Effector CD8-positive, alpha-beta T cell (primary cell): ENCODE measurements around the gene CXCL12.

Source experiments
- DNase-seq: peaks from one replicate; lab custom pipeline; 2025; lab: John Stamatoyannopoulos, UW

The CXCL12 gene

DNA sequence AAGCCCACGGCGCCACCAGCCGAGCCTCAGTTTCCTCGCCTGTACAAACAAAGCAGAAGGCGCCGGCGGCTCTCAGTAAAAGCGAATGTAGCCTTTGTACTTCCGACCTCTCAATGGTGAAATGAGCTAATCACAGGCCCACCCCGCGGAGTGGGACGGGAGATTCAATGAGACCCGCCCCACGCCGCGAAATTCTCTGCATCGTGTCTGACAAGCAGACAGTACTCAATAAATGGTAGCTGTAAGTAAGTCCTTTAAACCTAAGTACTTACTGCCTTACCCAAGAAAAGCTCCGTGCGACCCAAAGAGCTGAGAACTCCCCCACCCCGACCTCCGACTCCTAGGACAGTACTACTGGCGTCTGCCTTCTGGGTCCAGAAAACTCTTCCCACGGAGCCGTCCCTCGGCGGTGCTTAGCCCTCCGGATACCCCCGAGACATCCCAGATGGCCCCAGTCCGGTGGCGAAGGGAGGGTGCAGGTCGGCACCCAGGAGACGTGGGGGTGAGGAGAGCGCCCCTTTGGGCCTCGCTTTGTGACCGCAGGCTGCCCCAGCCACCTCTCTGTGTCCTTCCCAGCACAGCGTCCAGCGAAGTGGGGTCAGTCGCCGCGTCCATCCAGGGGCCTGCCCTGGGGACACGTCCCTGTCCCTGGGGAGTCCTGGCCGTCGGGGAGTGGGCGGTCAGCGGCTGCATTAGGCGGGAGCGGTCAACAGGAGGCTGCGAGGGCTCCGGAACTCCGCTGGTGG lies 972 bp upstream of the CXCL12 start:
- DNase-seq, result no peak

DNA sequence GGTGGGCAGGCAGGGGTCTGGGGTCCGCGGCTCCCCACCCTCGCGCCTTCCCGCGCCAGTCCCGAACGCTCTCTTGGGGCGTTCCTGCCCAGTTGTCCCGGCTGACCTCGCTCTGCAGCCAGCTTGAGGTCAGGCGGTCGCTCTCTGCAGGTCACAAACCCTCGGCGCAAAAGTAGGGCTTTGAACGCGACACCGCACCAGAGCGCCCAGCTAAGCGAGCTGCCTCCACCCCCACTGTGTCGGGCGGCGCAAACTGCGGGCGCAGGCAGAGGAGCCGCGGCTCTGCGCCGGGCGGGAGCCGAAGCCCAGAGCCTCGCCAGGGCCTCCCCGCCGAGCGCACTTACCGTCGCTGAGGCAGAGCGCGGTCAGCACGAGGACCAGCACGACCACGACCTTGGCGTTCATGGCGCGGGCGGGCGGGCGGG lies 284 bp downstream of the CXCL12 start:
- no peak for DNase-seq

DNA sequence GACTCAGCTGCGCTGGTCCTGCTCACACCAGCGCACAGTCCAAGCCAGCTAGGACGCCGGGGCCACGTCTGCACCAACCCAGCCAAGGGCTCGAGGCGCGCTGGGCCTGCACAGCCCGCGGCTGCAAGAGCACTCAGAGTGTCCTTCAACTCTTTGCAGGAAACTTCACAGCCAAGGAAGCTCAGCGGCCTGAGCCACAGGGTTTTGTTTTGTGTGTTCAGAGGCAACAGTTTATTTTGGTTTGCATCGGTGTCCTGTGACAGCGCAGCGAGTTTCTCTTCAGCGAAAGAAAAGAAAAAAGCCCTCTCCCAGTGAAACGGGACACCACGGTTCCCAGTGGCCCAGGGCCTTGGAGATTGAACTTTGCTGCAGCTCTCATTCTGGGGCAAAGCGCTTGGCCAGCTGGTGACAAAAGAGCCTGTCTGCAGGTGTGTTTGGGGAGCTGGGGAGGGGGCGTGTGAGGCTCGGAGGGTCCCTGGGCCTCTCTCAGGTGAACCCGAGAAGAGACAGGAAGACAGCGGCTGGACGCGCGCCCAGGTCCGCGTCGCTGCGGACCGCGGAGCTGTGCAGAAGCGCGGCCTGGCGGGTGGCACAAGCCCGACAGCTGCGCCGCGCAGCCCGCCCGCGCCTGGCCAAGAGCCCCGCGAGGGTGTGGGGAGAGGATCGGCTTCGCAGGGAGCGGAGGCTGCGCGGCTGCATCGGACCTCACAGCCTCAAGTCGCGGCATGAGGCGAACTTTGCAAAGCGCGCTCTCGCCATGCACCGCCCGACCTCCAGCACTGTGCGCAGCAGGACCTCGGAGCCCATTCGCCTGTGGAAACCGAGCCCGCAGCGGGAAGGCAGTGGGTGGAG lies 922 bp downstream of the CXCL12 start:
- DNase-seq, result no peak

DNA sequence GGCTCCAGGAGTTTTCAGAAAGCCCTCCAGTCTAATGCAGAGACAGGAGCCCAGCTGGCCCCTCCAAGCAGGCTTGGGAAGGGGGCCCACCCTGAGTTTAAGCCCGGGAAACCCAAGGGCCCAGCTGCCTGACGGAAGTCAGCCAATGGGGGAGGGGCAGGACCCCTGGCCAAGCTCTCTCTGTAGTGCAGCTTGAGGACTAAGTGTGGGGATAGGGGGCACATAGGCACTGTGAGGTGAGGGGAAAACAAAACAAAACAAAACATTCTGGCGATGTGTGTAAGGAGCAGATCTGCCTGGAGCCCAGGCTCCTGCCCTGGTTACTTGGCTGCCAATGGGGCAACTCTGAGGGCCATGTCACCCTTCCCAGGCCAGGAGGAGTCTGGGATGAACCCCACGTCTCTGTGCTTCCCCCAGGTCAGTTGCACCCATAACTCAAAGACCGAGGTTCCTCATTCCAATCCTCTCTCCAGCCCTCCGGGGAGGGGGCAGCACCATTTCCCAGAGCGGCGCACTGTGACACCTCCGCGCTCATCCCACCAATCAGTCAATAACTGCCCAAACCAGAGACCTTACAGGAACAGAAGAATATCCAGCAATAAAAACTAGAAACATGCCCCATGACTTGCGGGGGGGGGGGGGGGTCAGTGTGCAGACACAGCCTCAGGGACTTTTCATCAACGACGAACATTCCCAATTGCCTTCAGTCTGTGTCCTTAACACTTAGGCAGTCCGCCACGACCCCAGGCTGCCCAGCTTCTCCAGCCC lies 1.7 kb downstream of the CXCL12 start:
- no peak for DNase-seq

DNA sequence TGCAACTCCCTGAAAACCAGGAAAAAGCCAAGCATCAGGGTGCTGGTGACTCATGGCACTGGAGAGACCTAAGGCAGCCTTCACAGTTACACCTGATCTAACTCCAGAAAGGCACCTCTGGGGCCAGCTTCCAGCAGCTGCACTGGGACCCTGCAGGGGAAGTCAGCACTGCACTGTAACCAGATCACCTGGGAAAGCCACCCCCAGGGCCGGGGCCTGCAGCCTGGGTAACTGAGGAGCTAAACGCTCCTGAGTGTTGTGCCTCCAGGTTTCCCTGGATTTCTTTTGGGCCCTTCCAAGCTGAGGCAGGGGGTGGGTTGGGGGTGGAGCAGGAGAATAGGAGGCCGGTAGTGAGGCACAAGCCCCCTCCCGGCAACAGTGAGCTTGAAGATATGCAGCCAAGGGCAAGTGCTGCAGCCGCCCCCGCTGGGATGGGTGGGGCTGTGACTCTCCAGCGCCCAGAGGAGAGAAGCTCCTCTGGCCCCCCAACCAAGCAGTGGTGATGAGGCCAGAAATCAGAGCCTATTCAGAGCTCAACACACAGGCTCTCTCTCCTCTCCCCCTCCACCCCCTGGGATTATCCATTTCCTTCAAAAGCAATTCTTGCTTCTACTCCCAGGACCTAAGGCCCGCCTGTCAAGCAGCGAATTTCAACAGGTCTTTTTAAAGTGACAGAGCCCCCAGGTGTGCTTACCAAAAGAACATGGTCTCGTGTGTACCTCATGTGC lies 2.6 kb downstream of the CXCL12 start:
- DNase-seq, result no peak

DNA sequence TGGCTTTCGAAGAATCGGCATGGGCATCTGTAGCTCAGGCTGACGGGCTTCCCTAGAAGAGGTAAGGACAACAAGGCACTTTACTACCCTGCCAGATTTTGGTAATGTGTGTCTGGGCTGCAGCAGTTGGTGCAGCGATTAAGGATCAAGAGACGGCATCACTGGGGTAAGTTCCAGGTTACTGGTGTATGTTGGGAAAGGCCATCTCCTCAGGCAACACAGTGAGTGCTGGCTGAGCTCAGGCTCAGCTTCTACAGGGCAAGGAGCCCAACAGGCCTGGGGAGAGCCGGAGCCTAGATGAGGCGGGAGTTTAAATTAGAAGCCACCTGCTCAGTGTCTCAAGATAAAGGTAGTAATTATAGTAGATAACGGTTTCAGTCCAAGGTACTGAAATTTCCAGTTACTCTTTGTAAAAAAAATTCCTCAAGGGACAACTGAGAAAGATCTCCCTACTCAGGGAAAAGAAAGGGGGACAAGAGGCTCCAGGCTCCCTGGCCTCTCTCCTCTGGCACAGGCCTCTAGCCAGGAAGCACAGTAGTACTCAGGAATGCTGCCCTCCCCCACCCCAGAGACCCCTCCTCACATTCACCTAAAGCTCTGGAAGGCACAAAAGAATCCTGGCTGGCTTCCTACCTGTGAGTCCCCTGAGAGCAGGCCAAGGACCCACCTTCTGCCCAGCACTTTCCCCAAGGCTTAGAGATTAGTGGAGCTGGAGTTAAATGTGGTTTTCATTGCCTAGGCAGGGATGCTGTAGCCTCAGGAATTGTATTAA lies 3.9 kb downstream of the CXCL12 start:
- DNase-seq, result no peak

DNA sequence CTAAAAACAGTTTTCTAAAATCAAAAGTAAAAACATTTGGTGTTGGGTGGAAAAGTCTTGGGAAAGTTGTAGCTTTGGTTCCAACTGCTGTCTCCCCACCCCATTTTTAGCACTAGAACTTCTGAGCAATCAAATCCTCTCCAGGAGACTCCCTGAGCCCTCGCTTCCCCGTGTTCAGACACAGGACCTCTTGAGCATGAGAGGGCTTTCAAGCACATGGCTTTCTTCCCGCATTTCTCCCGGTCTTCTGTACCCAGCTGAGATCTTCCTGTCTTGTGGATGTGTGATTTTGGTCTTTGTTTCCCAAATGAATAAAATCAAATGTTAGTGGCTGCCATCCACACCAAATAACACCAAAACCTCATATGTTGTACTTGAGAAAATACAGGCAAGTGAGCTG lies 5.0 kb downstream of the CXCL12 start:
- DNase-seq, result no peak

DNA sequence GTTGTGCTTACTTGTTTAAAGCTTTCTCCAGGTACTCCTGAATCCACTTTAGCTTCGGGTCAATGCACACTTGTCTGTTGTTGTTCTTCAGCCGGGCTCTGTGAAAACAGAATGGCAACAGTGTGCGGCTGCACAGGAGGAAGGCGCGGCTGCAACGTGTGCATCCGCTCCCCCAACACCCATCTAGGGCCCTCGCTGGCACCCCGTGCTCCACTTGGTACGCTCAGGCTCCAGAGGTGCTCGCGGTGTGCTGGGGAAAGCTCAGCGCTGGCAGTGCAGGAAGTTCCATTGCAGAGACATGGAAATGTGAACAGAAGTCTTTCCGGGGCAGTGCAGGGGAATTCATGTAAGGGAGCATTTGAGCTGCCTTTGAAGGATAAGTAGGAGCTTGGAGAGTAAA lies 6.3 kb downstream of the CXCL12 start:
- no peak for DNase-seq

DNA sequence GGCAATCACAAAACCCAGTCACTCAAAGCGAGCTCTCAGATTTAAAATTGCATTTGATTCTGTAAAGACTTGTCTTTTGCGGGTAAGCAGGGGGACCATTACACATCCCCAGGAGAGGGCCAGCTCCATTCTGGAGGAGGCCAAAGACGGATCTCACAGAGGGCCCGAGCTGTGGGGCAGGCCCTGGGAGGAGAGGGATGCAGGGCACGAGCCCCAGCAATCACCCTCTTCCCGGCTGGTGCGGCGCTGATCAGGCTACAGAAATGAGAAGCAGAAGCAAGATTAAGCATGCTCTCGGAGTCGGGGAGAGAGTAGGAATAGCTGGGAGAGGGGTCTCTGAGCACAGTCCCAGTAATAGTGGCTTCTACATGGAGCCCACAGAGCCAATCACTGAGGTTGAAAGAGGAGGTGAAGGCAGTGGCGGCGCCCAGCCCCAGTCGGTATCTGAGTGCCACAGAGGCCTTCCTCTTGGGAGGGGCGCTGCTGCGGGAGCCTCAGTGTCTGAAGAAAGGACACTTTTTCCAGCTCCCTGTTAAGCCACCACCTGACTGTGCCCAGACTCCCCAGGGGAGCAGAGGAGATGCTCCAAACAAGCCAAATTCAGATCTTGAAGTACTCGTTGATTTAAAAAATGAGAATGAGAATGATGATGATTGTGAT lies 7.1 kb downstream of the CXCL12 start:
- DNase-seq, result no peak

DNA sequence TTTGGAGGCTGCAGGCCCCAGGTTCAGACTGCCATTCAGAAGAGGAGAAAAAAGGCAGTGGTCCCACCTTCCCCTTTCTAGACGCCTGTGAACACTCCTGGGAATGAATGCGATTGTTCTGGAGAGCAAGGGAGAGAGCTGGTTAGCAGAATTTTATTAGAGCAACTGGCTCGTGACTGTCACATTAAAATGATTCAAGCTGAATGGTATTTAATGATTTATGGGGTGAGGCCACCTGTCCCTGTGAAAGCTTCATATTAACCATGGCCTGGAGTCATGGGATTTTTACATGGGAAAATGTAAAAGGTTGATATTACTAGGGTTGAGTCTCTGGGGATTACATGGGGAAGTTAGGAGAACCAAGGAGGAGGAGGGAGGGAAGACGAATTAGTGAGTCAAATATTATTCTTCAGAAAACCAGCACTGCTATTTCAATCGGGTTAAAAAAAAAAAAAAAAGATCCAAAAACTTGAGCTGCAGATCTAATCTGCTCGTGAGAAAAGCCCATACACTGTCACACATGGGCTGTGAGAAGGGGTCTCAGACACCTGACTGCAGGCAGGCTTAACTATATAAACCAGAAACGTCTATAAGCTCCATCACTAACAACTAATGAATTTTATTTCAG lies 8.3 kb downstream of the CXCL12 start:
- no peak for DNase-seq

DNA sequence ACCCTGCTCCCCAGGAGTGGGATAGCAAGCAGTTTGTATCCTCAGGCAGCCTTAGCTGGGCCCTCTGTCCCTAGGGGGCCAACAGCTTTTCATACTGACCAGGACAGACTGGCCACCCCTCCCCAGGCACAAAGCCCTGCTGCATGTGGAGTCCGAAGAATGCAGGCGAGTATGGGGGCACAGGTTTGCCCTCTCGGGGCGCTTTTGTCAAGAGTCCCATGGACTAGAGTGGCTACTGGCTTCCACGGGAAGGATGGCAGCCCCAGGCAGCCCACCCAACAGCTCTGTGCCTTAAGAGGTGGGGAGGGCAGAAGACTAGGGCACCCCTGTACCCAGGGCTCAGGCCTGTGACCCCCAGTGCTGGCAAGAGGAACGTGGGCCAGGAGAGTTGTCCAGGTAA lies 10.7 kb downstream of the CXCL12 start:
- DNase-seq, result no peak

DNA sequence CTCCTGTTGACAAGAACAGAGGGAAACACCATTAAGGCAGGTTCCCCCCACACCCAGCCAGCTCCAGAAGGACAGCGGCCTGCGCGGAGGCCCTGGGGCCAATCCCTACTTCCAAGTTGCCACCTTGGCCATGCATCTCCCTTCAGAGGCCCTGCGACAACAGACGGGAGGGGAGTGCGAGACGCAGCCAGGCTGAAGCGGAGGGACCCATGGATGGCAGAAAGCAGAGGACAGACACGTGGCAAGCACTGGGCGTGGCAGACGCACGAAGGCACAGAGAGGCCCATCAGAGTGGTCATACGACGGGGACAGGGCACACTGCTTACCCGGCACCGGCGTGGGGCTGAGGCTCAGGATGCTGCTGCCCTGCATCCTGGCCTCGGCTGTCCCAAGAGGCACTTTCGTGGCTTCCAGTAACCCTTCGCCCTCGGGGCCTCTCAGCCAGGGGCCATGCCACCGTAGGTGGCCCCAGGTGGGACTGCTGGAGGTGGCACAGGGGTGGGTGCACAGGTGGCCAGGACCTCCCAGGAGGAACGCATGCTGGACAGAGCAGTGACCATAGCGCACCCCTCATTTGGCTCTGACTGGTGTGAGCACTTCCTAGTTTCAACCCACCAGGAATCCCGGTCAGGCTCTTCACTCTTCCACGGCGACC lies 11.4 kb downstream of the CXCL12 start:
- no peak for DNase-seq

DNA sequence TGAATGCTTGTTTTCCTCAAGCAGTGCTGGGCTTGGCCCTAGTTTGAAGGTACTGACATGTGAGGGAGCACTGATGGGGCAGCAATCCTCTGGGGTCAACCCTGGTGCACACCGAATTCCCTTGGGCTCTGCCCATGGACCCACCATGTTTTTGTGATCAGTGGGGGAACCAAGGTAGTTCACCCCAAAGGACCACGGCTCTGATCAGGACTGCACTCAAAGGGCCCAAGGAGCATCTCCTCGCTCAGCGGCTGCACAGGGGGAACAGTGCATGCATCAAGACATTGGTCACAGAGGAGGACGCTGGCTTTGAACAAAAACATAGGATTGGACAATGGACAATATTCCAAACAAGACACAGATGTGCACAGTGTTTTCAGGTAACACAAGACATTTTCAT lies 12.7 kb downstream of the CXCL12 start:
- DNase-seq, result no peak

DNA sequence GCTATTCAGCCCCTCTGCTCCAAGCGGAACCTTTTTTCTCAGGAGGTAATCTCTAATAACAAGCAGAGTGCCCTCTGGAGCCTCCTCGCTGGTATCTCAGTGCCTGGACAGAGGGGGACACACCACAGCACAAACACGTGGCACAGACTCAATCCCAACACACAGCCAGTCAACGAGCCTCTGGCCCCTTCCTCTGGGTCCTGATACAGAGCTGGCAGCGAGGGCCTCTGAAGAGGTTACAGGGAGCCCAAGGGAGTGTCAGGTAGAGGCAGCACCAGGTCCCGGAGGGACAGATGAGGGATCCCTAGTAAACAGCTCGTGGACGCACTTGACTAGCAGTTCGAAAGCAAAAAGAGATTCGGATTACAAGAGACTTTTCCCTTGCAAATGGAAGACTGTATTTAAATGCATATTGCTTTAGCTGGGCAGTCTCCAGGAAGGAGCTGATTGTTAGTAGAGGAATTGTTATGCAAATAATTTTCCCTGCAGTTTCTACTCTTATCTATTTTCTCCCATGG lies 14.1 kb downstream of the CXCL12 start:
- no peak for DNase-seq

DNA sequence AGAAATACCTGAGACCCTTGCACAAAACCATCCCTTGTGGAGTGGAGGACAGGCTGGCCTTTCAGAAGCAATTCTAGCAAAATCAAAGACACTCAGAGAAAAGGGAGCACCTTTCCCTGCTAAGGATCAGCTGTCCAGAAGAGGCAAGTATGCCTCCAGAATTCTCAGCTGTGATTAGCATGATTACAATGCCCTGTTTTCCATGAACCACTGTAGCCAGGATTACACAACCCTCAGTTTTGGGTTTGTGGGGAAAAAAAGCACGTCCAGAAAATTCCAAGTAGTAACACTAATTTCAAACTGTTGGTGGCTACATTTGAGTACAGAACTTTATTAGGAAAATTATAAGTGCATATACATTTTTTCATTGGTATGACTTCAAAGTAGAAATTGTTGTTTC lies 15.0 kb downstream of the CXCL12 start:
- no peak for DNase-seq

DNA sequence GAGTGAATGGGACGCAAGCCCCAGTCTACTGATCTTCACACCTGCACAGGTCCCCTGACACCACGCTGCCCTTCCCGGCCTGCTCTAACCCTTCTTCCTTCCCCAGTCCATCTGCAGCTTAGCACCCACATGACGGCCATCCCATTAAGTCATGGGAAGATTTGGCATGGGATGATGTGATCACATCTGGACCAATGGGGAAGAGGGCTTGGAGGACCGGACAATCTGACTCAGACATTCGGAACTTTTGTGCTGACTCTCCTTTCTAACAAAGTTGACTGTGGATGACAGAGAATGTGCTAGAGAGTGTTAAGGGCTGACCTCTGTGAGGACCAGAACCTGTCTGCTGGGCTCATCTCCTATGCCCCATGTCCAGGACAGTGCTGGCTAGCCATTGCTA lies 15.6 kb downstream of the CXCL12 start:
- DNase-seq, result no peak

DNA sequence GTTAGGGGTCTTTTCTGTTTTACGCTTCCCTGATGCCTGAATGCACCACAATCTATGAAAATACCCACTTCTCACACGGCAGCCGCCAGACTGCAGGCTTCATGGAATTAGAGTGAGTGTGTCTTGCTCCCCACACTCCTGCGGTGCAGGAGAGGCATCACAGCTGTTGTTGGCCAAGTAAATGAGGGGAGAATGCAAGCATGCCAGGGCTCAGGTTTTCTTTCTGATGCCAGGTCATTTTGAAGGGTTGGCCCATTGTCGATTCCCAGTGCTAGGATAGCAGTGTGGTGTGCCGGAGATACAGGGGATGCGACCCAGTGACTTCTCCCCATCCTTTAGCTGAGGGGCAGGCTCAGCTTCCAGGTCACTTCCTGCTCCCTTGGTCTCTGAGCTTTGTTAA lies 16.3 kb downstream of the CXCL12 start:
- DNase-seq, result no peak

DNA sequence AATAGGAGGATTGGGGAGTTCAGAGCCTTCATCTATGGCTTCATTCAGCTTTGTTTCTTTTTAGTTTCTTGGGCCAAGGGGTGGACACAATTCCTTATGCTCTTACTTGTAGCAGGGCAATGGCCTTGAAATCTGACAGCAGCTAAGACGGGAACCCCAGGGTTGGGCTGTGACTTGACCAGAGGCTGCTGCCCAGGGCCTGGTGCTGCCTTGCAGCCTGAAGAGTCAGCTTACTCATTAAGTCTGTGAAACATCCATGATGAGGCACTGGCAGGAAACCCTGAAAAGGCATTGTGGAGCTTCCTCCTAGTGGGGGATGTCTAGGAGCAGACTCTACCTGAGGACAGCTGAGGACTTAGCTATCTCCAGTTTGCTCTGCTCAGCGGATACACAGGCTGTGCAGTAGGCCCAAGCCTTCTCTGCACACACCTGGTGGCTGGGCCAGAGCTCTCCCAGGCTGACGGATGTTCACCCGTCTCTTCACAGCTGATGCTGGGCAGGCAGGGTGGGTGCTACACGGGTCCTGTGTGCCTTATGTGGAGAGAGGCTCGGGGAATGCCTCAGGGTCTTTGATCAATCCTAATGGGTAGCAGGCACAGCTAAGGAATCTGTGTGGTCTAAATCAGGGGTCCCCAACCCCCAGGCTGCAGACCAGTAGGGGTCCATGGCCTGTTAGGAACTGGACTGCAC lies 17.8 kb downstream of the CXCL12 start:
- no peak for DNase-seq

DNA sequence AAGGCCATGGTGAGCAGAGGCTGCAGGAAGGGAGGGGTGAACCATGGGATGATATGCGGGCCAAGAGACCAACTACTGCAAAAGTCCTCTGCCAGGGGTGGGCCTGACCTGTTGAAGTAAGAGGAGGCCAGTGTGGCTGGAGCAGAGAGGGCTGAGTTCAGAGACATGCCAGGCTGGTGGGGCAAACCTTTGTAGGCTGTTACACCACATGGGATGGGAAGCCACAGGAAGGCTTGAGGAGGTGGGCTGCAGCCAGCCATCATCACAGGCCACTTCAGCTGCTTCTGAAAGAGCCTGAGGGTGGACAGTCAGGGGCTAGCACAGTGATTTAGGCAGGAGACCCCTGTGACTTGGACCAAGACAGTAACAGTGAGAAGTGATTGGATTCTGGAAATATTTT lies 20.3 kb downstream of the CXCL12 start:
- no peak for DNase-seq
